Breast epithelium (tissue), 4 donors: ENCODE results near the gene PDSS2. TPM values are rescaled to one million over a fixed set of nuclear protein-coding genes. Genes with fewer than 3 reads are reported as not detected.

Experiments
- DNase-seq, 2 donors: peaks; one replicate each; pipeline ENCODE4 v3.0.0-alpha.2; 2019; ENCODE audit warnings: low spot score in 2 of 2
- H3K27ac ChIP-seq, 2 donors: fragments of 200-600 bp; sonication (generic) in 1 of 2; one replicate each; pipeline ENCODE4 v1.5.1; 2016 to 2019; ENCODE audit warnings: mild to moderate bottlenecking in 1 of 2
- H3K27me3 ChIP-seq, 2 donors: fragments of 200-600 bp; sonication (generic) in 1 of 2; one replicate each; pipeline versions ENCODE4 v1.5.1 to v1.6.0; 2017 to 2019; ENCODE audit warnings: control low read depth in 1 of 2, mild to moderate bottlenecking in 1 of 2
- H3K36me3 ChIP-seq: fragments of 200-600 bp; one replicate; pipeline ENCODE4 v1.5.1; 2019
- H3K4me1 ChIP-seq, 2 donors: fragments of 200-600 bp; sonication (generic); one replicate each; pipeline ENCODE4 v1.5.1; 2016 to 2019; ENCODE audit warnings: control low read depth in 1 of 2
- H3K4me3 ChIP-seq, 3 donors: fragments of 200-600 bp; sonication (generic); 1 replicate in 2 of 3; 2 replicates in 1 of 3; pipeline ENCODE4 v1.5.1; 2016 to 2019; ENCODE audit warnings: mild to moderate bottlenecking in 3 of 3, moderate library complexity in 2 of 3
- H3K9me3 ChIP-seq, 2 donors: fragments of 200-600 bp; sonication (generic) in 1 of 2; one replicate each; pipeline ENCODE4 v1.5.1; 2016 to 2019; ENCODE audit warnings: control low read depth in 1 of 2
- CTCF ChIP-seq, 3 donors: fragments of 450-650 bp; IDR thresholded peaks; one replicate each; pipeline ENCODE4 v1.5.1; 2016 to 2017; ENCODE audit warnings: antibody characterized with exemption in 3 of 3, mild to moderate bottlenecking in 3 of 3, moderate library complexity in 3 of 3
- POLR2A ChIP-seq: fragments of 450-650 bp; IDR thresholded peaks from one replicate; pipeline ENCODE4 v1.6.1; 2016; ENCODE audit warnings: antibody characterized with exemption, mild to moderate bottlenecking, moderate library complexity
- POLR2AphosphoS5 ChIP-seq, 3 donors: sonication (generic); formaldehyde crosslinking; IDR thresholded peaks; one replicate each; pipeline ENCODE4 v1.6.1; 2017; ENCODE audit warnings: antibody characterized with exemption in 3 of 3
- intact Hi-C: fragments of 100-400 bp; cut with DNase I; formaldehyde crosslinking; loops from one replicate; pipeline ENCODE4 v1.15.1; 2023; ENCODE audit warnings: low total_unique reads
- total RNA-seq, 3 donors: library from RNA; depleted of rRNA; stranded (reverse); fragments of >200 nt; gene quantifications; one replicate each; pipeline ENCODE4 v1.1.0, GENCODE V29; 2016

The PDSS2 gene
- total RNA-seq, 3 donors from 2014 or later: 6.9 to 13.5 (median 11.1) TPM

GRCh38 chr6:107115695-107116327 lies 343.6 kb downstream of the PDSS2 start:
- Histone ChIP-seq H3K36me3 (no peaks in the 10 kb centered on the region), H3K27ac (peak overlapping the region; percentile 10 to 87), H3K9me3 (no peaks in the 10 kb centered on the region), H3K4me1 (no peaks in the 10 kb centered on the region), H3K4me3 (peak overlapping the region; percentile 61 to 77 (median 73)), H3K27me3 (no peaks in the 10 kb centered on the region)
- DNase-seq: no peak
- TF ChIP-seq CTCF (IDR thresholded peaks at IDR 0.05) (no peak), POLR2AphosphoS5 (IDR thresholded peaks at IDR 0.05) (no peak), POLR2A (no peak)
- intact Hi-C loops: no loop called here

- no peaks in the 10 kb centered on the region for H3K27me3 ChIP-seq
- H3K36me3 ChIP-seq: no peaks in the 10 kb centered on the region
- peak within 1 kb of the TSS; percentile 61 to 77 (median 73) for H3K4me3 ChIP-seq
- no peak for TF ChIP-seq CTCF (IDR thresholded peaks at IDR 0.05)
- no peak for TF ChIP-seq POLR2AphosphoS5 (IDR thresholded peaks at IDR 0.05)
- TF ChIP-seq POLR2A: no peak
- peak within 1 kb of the TSS; percentile 10 to 87 for H3K27ac ChIP-seq
- H3K4me1 ChIP-seq: no peaks in the 10 kb centered on the region
- H3K9me3 ChIP-seq: no peaks in the 10 kb centered on the region
- intact Hi-C loops: no loop called here
- no peak for DNase-seq
These were observed 344.3 kb downstream of the PDSS2 start, which contains the start of gene BEND3 for GRCh38 chr6:107114926-107115694. Gene BEND3, minus strand, starts transcription at chr6:107115515. Its CDS starts 16,230 bp downstream, at chr6:107099285.

GRCh38 chr6:107114213-107114925 lies 345.0 kb downstream of the PDSS2 start:
- H3K27ac ChIP-seq: peak overlapping the region in 1 of 2 donors; percentile 87
- peak; percentile 60 to 86 for DNase-seq

GRCh38 chr6:107110200-107110599 lies 349.2 kb downstream of the PDSS2 start:
- no peaks in the 10 kb centered on the region for H3K27me3 ChIP-seq
- H3K4me3 ChIP-seq: no peak overlapping the region
- no peak for TF ChIP-seq POLR2AphosphoS5 (IDR thresholded peaks at IDR 0.05)
- TF ChIP-seq POLR2A: no peak
- no peak for TF ChIP-seq CTCF (IDR thresholded peaks at IDR 0.05)
- no peaks in the 10 kb centered on the region for H3K4me1 ChIP-seq
- DNase-seq: no peak
- no peak overlapping the region for H3K27ac ChIP-seq
- H3K9me3 ChIP-seq: no peaks in the 10 kb centered on the region
- intact Hi-C loops: no loop called here
- no peaks in the 10 kb centered on the region for H3K36me3 ChIP-seq

More at GRCh38 chr6:107114213-107114925, 345.0 kb downstream of the PDSS2 start:
- intact Hi-C loops: no loop called here
- Histone ChIP-seq H3K4me3 (peak overlapping the region; percentile 61 to 77 (median 73)), H3K27me3 (no peaks in the 10 kb centered on the region), H3K36me3 (no peaks in the 10 kb centered on the region), H3K9me3 (no peaks in the 10 kb centered on the region), H3K4me1 (no peaks in the 10 kb centered on the region)
- TF ChIP-seq CTCF (IDR thresholded peaks at IDR 0.05) (peak; percentile 11 to 95 (median 53)), POLR2AphosphoS5 (IDR thresholded peaks at IDR 0.05) (peak in 1 of 3 donors; percentile 36), POLR2A (no peak)
